ENCODE results near the gene PLA2G12B.
"Not testable (repeated sequence)": the region's sequence is repeated elsewhere in the genome, so short reads cannot be mapped to it uniquely, and the experiment has no call there.

PLA2G12B gene, protein sequence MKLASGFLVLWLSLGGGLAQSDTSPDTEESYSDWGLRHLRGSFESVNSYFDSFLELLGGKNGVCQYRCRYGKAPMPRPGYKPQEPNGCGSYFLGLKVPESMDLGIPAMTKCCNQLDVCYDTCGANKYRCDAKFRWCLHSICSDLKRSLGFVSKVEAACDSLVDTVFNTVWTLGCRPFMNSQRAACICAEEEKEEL

DNA sequence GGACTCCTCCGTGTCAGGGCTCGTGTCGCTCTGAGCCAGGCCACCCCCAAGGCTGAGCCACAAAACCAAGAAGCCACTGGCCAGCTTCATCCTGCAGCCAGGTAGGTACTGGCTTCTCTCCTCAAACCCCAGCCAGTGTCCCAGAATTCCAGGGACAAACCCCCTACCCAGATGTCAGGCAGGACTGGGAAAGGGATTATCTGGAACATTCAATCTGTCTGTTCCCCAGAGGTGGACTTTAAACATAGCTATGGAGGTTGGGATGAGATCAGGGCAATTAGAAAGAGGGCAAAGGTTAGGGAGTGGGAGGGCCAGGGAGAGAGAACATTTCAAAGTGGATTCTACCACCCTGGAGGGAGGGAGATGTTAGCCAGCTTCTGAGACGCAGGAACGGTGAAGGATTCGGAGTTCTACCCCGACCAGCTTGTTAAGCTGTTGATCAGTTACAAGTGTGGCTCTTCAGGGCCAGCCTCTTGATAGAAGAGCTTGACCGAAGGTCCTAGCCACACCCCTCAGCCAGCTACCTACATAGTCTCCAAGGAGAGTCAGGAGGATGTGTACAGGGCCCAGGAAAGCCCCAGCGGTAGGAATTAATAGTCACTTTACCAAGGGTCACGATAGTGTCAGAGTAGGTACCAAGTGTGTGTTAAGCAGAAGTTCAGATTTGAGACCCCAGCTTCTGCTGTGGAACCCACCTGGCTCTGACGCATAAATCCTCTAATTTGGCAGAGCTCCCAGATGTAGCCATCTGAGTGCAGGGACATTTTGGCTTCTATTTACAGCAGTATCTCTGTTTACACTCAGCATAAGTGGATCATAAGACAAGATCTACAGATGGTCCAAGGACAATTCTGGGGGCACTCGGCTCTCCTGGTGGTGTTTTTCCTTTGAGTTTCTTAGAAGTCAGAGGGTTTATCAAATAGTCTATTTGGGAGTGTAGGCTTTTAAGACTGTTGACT is at the start of gene PLA2G12B:
PLA2G12B (minus strand) TSS at position 211 of the 959 bp plus-strand sequence; CDS start at position 90, 121 bp downstream.
- POLR2A ChIA-PET: interaction anchor here (0.6 kb wide), 1 partner anchor 888 kb away, joined by 3 read pairs; no protein-coding TSS in a partner anchor
- CTCF ChIA-PET: interaction anchor here (0.7 to 1.4 kb wide), 7 partner anchors 12 to 590 kb away, joined by 3 to 6 read pairs (median 3); no protein-coding TSS in a partner anchor

DNA sequence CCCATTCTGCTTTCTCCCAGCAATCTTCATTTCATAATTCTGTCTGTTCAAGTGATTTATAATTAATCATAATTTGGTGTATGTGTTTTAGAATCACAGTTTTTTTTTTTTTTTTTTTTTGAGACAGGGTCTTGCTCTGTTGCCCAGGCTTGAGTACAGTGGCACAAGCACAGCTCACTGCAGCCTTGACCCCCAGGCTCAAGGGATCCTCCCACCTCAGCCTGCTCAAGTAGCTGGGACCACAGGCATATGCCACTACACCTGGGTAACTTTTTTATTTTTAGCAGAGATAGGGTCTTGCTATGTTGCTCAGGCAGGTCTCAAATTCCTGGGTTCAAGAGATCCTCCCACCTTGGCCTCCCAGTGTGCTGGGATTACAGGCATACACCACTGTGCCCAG is 49.2 kb upstream of the PLA2G12B start:
- TF ChIP-seq, protein P1, sequence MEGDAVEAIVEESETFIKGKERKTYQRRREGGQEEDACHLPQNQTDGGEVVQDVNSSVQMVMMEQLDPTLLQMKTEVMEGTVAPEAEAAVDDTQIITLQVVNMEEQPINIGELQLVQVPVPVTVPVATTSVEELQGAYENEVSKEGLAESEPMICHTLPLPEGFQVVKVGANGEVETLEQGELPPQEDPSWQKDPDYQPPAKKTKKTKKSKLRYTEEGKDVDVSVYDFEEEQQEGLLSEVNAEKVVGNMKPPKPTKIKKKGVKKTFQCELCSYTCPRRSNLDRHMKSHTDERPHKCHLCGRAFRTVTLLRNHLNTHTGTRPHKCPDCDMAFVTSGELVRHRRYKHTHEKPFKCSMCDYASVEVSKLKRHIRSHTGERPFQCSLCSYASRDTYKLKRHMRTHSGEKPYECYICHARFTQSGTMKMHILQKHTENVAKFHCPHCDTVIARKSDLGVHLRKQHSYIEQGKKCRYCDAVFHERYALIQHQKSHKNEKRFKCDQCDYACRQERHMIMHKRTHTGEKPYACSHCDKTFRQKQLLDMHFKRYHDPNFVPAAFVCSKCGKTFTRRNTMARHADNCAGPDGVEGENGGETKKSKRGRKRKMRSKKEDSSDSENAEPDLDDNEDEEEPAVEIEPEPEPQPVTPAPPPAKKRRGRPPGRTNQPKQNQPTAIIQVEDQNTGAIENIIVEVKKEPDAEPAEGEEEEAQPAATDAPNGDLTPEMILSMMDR (IDR thresholded peaks at IDR 0.05; ENCODE audit: control extremely low read depth, extremely low read depth, low read depth, missing control alignments): no peak
- POLR2A ChIA-PET: no interaction called here
- CTCF ChIA-PET: no interaction called here
- no peak for DNase-seq (ENCODE audit: extremely low spot score)

More for the DNA sequence above, at the start of gene PLA2G12B:
- DNase-seq (ENCODE audit: extremely low spot score): no peak
- TF ChIP-seq, protein P1 (IDR thresholded peaks at IDR 0.05; ENCODE audit: control extremely low read depth, extremely low read depth, low read depth, missing control alignments): no peak

DNA sequence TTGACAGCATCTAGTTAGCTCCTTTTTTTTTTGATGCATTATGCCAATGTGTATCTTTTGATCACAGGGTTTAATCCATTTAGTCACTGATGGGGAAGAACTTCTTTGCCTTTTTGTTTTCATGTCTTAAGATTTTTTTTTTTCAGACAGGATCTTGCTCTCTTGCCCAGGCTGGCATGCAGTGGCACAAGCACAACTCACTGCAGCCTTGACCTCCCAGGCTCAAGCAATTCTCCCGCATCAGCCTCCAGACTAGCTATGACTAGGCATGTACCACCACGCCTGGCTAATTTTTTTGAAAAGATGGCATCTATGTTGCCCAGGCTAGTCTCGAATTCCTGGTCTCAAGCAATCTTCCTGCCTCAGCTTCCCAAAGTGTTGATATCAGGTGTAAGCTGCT is 46.4 kb upstream of the PLA2G12B start:
- no peak for DNase-seq (ENCODE audit: extremely low spot score)
- ChIA-PET CTCF (interaction anchor here (0.7 kb wide), 1 partner anchor 11 kb away, joined by 3 read pairs; no protein-coding TSS in a partner anchor), POLR2A (interaction anchor here (0.6 kb wide), 1 partner anchor 1023 kb away, joined by 4 read pairs; no protein-coding TSS in a partner anchor)
- TF ChIP-seq, protein P1 (IDR thresholded peaks at IDR 0.05; ENCODE audit: control extremely low read depth, extremely low read depth, low read depth, missing control alignments): no peak

DNA sequence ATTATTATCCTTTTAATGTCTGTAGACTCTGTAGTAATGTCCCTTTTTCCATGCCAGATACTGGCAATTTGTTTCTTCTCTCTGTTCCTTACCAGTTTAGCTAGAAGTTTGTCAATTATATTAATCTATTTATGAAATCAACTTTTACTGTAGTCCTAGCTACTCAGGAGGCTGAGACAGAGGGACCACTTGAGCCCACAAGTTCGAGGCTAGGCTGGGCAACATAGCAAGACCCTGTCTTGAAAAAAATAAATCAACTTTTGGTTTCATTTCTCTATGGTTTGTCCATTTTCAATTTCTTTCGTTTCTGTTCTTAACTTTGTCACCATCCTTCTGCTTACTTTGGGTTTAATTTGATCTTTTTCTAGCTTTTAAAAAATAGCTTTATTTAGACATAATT is 42.5 kb upstream of the PLA2G12B start:
- ChIA-PET CTCF (no interaction called here), POLR2A (no interaction called here)
- TF ChIP-seq, protein P1 (IDR thresholded peaks at IDR 0.05; ENCODE audit: control extremely low read depth, extremely low read depth, low read depth, missing control alignments): no peak
- no peak for DNase-seq (ENCODE audit: extremely low spot score)

DNA sequence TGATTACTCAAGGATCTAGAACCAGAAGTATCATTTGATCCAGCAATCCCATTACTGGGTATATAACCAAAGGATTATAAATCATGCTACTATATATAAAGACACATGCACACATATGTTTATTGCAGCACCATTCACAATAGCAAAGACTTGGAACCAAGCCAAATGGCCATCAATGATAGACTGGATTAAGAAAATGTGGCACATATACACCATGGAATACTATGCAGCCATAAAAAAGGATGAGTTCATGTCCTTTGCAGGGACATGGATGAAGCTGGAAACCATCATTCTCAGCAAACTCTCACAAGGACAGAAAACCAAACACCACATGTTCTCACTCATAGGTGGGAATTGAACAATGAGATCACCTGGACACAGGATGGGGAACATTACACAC is 40.9 kb upstream of the PLA2G12B start:
- POLR2A ChIA-PET, CTCF ChIA-PET: not testable (repeated sequence)

DNA sequence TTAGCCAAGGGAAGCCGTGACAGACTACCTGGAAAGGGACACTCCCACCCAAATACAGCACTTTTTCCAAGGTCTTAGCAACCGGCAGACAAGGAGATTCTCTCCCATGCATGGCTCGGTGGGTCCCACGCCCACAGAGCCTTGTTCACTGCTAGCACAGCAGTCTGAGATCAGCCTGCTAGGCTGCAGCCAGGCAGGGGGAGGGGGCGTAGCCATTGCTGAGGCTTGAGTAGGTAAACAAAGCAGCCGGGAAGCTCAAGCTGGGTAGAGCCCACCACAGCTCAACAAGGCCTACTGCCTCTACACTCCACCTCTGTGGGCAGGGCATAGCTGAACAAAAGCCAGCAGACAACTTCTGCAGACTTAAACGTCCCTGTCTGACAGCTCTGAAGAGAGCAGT is 35.2 kb upstream of the PLA2G12B start:
- CTCF ChIA-PET: interaction anchor here (1.2 kb wide), 1 partner anchor 625 kb away, joined by 3 read pairs; no protein-coding TSS in a partner anchor
- DNase-seq (ENCODE audit: extremely low spot score); POLR2A ChIA-PET: not testable (repeated sequence)

More for the DNA sequence above, 40.9 kb upstream of the PLA2G12B start:
- DNase-seq (ENCODE audit: extremely low spot score): not testable (repeated sequence)

DNA sequence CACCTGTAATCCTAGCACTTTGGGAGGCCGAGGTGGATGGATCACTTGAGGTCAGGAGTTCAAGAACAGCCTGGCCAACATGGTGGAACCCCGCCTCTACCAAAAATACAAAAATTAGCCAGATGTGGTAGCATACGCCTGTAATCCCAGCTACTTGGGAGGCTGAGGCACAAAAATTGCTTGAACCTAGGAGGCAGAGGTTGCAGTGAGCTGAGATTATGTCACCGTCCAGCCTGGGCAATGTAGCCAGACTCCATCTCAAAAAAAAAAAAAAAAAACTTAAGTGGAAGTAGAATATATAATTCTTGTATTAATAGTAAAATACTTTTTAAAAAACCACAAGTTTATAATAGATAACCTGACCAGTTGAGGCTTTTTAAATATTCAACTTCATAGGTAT is 30.0 kb upstream of the PLA2G12B start:
- POLR2A ChIA-PET: not testable (repeated sequence)
- CTCF ChIA-PET: interaction anchor here (1.1 kb wide), 1 partner anchor 13 kb away, joined by 4 read pairs; no protein-coding TSS in a partner anchor

More for the DNA sequence above, 30.0 kb upstream of the PLA2G12B start:
- not testable (repeated sequence) for DNase-seq (ENCODE audit: extremely low spot score)

All from GM10248 (cell line).